HG02884 (cell line): ENCODE data around the gene SMG5.

Source experiments
- ATAC-seq: cut with Tn5 transposase; IDR thresholded peaks from one replicate; pipeline ENCODE4 v1.9.1; 2021; ENCODE audit warnings: mild to moderate bottlenecking, moderate library complexity; ENCODE audit not compliant: unreplicated experiment

SMG5 gene

GRCh38 chr1:156246241-156246780, 36.3 kb downstream of the SMG5 start:
- no peak for ATAC-seq

GRCh38 chr1:156245451-156246232, 37.0 kb downstream of the SMG5 start:
- no peak for ATAC-seq

- ATAC-seq = no peak
Observed at GRCh38 chr1:156244712-156245111, 37.9 kb downstream of the SMG5 start.

GRCh38 chr1:156244126-156244525, 38.5 kb downstream of the SMG5 start:
- no peak for ATAC-seq

GRCh38 chr1:156242738-156243137, 39.9 kb downstream of the SMG5 start:
- no peak for ATAC-seq

GRCh38 chr1:156241926-156242325, 40.7 kb downstream of the SMG5 start, which contains the start of gene BGLAP:
BGLAP (plus strand) TSS chr1:156242184; CDS start chr1:156242232, 48 bp downstream.
- ATAC-seq = no peak

GRCh38 chr1:156241311-156241811, 41.3 kb downstream of the SMG5 start:
- ATAC-seq = no peak

GRCh38 chr1:156238248-156238647, 44.4 kb downstream of the SMG5 start:
- ATAC-seq = no peak

GRCh38 chr1:156236164-156236563, 46.5 kb downstream of the SMG5 start:
- no peak for ATAC-seq

GRCh38 chr1:156233426-156234127, 49.0 kb downstream of the SMG5 start:
- no peak for ATAC-seq

GRCh38 chr1:156232201-156232894, 50.3 kb downstream of the SMG5 start:
- ATAC-seq = no peak

- no peak for ATAC-seq
Observed at GRCh38 chr1:156230473-156230837, 52.2 kb downstream of the SMG5 start.

GRCh38 chr1:156229809-156230472, 52.7 kb downstream of the SMG5 start:
- ATAC-seq = no peak

- ATAC-seq = no peak
Observed at GRCh38 chr1:156228501-156228900, 54.1 kb downstream of the SMG5 start.

GRCh38 chr1:156226782-156227181, 55.8 kb downstream of the SMG5 start:
- ATAC-seq = no peak

GRCh38 chr1:156226116-156226538, 56.5 kb downstream of the SMG5 start:
- ATAC-seq = peak; percentile 66

GRCh38 chr1:156225677-156226014, 57.0 kb downstream of the SMG5 start:
- no peak for ATAC-seq

GRCh38 chr1:156221986-156222692, 60.5 kb downstream of the SMG5 start:
- ATAC-seq = no peak

GRCh38 chr1:156220226-156220625, 62.4 kb downstream of the SMG5 start:
- no peak for ATAC-seq

- ATAC-seq = no peak
Observed at GRCh38 chr1:156217871-156218270, 64.8 kb downstream of the SMG5 start.
